ENCODE results near the gene FHOD3.
"Not testable (repeated sequence)": the region's sequence is repeated elsewhere in the genome, so short reads cannot be mapped to it uniquely, and the experiment has no call there.

FHOD3 gene

DNA sequence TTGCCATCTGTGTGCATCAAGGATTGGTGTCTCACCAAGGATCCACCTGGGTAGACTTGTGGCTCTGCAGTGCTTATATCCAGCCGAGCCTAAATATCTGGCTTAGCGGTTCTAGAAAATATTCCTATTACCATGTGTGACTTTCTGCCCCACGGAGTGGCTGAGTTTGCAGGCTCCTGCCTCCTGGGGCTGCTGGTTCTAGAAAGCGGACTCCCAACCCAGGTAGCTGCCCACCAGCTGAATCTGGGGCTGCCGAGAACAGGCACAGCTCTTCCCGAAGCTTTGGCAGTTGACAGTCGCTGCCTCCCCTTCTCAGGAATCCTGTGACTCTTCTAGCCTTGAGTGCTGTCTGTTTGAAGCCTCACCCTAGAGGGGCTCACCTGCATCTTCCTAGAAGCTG, 426.7 kb downstream of the FHOD3 start:
- no peak for DNase-seq

GRCh38 chr18:36724591-36725001, 427.1 kb downstream of the FHOD3 start:
- DNase-seq = no peak

- no peak for DNase-seq
Observed at GRCh38 chr18:36728345-36728744, 430.8 kb downstream of the FHOD3 start.

GRCh38 chr18:36729197-36729596, 431.7 kb downstream of the FHOD3 start:
- no peak for DNase-seq

GRCh38 chr18:36732264-36732663, 434.8 kb downstream of the FHOD3 start:
- DNase-seq = no peak

- DNase-seq = no peak
Observed at GRCh38 chr18:36733150-36733549, 435.6 kb downstream of the FHOD3 start.

- DNase-seq = no peak
Observed at GRCh38 chr18:36734596-36734995, 437.1 kb downstream of the FHOD3 start.

DNA sequence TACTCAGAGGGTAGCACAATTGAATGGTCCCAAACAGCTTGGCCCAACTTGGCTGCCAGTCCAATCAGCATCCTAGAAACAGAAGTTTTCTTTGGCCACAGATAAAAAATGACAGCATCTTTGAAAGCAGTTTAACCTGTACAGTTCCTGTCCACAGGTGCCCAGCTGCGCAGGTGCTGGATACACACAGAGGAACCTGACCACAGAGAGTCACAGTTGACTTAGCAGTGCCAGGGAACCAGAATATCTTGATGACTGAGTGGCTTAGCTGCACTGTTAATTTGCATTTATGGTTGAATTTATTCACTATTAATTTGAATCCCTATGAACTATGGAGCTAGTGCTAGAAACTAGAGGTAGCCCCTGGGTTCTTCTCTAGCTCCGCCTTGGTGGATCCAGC, 437.6 kb downstream of the FHOD3 start:
- peak; percentile 80 for DNase-seq

DNA sequence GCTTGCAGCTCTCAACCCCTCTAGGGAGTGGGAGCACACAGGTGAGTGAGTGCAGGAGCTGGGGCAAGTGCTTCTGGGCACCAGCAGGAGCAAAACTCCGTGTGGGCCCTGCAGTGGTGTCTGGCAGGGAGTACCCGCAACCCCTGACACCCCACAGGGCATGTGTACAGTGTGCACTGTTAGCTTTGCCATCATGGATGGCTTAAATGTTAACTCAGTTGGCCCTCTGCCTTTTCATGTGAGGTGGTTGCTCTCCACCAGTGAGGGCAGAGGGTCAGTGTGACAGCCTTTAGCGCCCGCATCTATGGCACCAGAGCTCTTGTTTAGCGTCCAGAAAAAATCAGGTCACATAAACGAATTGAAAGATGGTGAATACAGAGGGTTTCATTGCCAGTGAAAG, 438.6 kb downstream of the FHOD3 start:
- no peak for DNase-seq

- DNase-seq = no peak
Observed at GRCh38 chr18:36737316-36737715, 439.8 kb downstream of the FHOD3 start.

- no peak for DNase-seq
Observed at GRCh38 chr18:36744261-36744876, 446.9 kb downstream of the FHOD3 start.

GRCh38 chr18:36745219-36745975, 447.9 kb downstream of the FHOD3 start:
- DNase-seq = no peak

DNA sequence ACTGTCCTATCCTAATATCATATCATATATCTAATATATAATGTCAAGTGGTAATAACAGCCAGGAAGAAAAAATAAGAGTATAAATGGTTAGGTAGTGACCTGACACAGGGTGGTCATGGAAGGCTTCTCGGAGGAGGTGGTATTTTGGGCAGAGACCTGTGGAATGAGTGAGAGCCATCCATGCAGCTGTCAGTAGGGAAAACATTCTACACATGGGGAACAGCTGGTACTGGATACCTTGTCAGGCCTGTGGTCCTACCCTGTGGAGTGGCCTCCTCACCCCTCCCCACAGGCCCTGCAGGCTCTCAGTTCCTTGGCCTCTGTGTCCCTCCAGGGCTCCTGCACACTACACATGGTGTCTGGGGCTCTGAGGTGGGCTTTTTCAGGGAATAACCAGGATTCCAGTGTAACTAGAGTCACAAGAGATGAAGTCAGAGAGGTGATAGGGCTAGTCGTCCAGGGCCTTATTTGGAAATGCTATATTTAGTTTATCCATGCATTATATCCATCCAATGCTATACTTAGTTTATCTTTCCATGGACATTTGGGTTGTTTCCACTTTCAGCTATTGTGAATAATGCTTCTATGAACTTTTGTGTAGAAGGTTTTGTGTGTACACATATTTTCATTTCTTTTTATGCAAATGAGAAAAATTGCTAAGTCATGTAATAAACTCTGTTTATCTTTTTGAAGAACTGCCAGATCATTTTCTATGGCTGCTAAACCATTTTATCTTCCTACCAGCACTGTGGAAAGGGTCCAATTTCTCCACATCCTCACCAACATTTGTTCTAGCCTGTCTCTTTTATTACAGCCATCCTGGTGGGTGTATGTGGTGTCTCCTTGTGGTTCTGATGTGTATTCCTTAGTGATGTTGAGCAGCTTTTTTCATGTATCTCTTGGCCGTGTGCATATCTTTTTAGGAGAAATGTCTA, 455.7 kb downstream of the FHOD3 start:
- no peak for DNase-seq

GRCh38 chr18:36756242-36756641, 458.7 kb downstream of the FHOD3 start:
- DNase-seq = no peak

- peak; percentile 29 for DNase-seq
Observed at GRCh38 chr18:36757081-36757480, 459.6 kb downstream of the FHOD3 start.

DNA sequence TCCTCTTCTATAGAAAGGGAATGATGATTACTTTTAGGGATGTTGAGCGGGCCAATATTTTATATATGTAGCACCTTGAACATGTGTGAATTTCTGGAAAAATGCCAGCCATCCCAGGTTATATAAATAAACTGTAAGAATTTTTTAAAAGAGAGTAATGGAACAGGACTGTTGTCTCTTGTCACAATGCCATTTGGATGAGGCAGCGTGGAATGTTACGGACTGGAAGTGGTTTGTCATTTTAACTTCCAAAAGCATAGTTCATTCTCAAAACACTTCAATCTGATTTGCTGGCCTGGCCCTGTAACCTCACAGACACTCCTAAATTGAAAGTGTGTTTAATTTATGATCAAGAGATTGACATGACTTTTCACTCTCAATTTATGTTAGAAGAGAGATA, 460.5 kb downstream of the FHOD3 start:
- DNase-seq = no peak

GRCh38 chr18:36758623-36759022, 461.1 kb downstream of the FHOD3 start:
- DNase-seq = no peak

GRCh38 chr18:36759167-36759776, 461.8 kb downstream of the FHOD3 start:
- no peak for DNase-seq

GRCh38 chr18:36760598-36760997, 463.1 kb downstream of the FHOD3 start:
- no peak for DNase-seq

GRCh38 chr18:36761186-36761698, 463.7 kb downstream of the FHOD3 start:
- no peak for DNase-seq

DNA sequence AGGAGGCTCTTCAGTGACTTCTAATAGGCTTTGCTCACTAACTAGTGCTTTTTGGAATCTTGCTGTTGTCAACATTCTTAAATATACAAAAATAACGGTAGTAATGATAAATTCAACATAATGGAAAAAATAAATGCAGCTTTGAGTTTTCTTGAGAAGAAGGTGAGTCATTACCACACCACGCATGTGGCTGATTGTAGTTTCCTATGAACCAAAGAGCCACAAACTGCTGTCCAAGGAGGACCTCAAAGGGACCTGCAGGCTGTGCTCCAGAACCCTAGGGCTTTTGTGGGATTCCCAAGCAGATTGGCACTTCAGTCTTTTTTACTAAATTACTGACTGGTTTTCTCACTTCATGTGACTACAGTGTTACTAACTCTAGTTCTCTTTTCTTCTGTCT, 464.6 kb downstream of the FHOD3 start:
- DNase-seq = no peak

GRCh38 chr18:36762965-36763364, 465.5 kb downstream of the FHOD3 start:
- DNase-seq = not testable (repeated sequence)

- DNase-seq = no peak
Observed at GRCh38 chr18:36766836-36767235, 469.3 kb downstream of the FHOD3 start.

Measured in NCI-H510A (cell line).